IPS-11a (cell line): ENCODE results near the gene TMEM14A.
"Not testable (repeated sequence)": the region's sequence is repeated elsewhere in the genome, so short reads cannot be mapped to it uniquely, and the experiment has no call there.

Experiments used
- H3K4me3 ChIP-seq: one replicate; pipeline ENCODE4 v1.5.1; 2013; ENCODE audit warnings: low read depth, low read length, control low read depth

Gene TMEM14A

GRCh38 chr6:52694404-52694803 is 23.5 kb downstream of the TMEM14A start:
- H3K4me3 ChIP-seq, result no peak overlapping the region

DNA sequence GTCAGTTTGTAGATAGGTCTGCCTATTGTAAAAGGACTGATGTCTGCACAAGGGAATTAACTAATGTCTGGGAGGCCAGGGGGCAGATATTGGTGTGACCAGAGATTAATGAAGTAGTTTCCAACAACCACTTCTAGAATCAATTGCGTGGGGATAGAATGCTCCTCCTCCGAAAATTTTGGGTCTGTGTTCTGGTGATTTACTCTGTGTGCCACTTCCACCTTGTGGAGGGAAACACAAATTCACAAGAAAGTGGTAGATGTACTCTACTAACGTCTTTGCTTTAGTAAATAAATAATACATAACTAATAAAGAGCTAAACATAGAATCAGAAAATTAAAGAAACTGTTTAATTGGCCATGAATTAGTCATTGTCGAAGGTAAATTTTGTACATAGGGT is 25.5 kb downstream of the TMEM14A start:
- no peak overlapping the region for H3K4me3 ChIP-seq

- H3K4me3 ChIP-seq, result no peak overlapping the region
Observed at GRCh38 chr6:52697903-52698302, 27.0 kb downstream of the TMEM14A start.

- H3K4me3 ChIP-seq, result no peak overlapping the region
Observed at GRCh38 chr6:52704060-52704459, 33.1 kb downstream of the TMEM14A start.

GRCh38 chr6:52704781-52705502 is 34.0 kb downstream of the TMEM14A start:
- H3K4me3 ChIP-seq, result not testable (repeated sequence)

DNA sequence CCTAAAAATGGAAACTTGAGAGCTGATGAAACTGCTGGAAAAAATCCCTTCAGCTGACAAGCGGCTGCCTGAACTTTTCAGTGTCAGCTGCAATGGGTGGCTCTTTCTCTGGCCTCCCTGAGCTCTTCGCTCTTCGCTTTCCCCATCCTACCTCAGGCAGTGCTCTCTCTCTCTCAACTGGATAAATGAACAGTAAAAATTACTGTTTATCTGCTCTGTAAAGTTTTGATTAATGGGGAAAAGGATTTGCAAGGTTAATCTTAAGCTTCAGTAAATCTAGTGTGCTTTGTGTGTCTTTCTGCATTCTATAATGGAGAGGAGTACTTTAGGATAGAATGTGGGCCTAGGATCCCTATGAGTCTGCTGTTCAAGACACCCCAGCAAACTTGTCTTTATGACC is 35.1 kb downstream of the TMEM14A start:
- H3K4me3 ChIP-seq, result no peak overlapping the region

DNA sequence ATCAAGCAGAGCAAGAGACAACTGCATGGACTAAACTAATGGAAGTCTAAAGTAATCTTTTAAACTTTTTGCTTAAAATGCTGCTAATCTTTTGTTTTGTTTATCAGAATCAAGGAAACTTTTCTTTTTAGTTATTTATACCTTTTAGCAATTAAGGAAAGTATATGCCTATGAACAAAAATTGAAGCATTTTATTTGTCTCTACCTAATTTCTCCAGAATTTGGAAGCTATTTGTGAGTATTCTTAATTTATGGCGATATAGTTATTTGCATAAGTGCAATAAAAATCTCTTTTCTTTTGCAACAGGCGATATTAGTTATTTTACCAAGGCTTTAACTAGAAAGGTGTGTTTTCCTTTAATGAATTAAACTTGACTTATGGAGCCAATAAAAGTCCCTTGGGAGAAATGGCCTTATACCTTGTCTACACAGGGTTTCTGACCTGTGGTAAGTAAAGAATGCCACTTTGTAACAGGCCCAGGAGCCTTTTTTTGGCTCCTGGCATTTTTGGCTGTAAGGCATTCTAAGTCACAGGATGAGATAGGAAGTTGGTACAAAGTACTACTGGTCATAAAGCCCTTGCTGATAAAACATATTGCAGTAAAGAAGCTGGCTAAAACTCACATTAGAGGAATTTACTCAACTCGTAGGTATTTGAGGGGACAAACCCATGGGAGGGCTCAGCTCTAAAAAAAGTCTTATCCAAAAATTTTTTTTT is 37.2 kb downstream of the TMEM14A start:
- no peak overlapping the region for H3K4me3 ChIP-seq

- no peak overlapping the region for H3K4me3 ChIP-seq
Observed at GRCh38 chr6:52712136-52712535, 41.2 kb downstream of the TMEM14A start.

DNA sequence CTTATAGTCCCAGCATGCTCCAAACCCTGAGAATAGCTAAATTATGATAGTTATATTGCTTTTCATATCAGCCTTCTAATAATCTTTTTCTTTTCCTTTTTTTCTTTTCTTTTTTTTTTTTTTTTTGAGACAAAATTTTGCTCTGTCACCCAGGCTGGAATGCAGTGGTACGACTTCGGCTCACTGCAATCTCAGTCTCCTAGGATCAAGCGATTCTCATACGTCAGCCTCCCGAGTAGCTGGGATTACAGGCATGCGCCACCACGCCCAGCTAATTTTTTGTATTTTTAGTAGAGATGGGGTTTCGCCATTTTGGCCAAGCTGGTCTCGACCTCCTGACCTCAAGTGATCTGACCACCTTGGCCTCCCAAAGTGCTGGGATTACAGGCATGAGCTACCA is 43.8 kb downstream of the TMEM14A start:
- not testable (repeated sequence) for H3K4me3 ChIP-seq

DNA sequence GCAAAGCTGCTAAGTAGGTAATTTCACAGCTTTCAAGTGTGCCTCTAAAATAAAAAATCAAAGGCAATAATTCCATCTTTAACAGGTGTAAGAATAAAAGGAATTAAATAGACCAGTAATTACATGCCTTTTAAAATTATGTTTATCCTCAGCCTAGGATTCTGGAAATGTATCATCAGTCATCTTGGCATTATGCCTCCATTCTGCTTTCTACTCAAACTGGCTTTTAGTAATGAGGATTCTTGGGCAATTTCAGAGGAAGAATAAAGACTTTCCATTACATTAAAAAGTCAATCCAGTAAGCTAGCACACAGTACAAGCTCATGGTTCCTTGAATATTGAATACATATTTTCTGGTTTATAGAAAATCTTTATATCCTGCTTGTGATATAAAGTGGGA is 47.6 kb downstream of the TMEM14A start:
- H3K4me3 ChIP-seq, result no peak overlapping the region

- H3K4me3 ChIP-seq, result no peak overlapping the region
Observed at GRCh38 chr6:52720321-52720720, 49.4 kb downstream of the TMEM14A start.

- H3K4me3 ChIP-seq, result no peak overlapping the region
Observed at GRCh38 chr6:52724042-52724405, 53.1 kb downstream of the TMEM14A start.

GRCh38 chr6:52724406-52725121 is 53.7 kb downstream of the TMEM14A start:
- H3K4me3 ChIP-seq, result no peak overlapping the region

DNA sequence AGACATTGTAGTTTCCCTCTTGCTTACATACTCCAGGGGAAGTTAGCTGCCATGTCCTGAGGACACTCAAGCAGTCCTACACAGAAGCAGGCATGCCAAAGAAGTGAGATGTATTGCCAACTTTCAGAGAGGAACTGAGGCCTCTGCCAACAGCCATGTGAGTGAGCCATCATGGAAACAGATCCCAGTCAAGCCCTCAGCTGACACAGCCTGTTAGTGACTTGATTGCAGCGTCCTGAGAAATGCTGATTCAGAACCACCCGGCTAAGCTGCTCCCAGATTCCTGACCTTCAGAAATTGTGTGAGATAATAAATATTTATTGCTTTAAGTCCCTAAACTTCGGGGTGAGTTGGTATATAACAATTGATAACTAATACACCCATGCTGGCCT is 54.2 kb downstream of the TMEM14A start:
- no peak overlapping the region for H3K4me3 ChIP-seq

- no peak overlapping the region for H3K4me3 ChIP-seq
Observed at GRCh38 chr6:52725535-52726192, 54.8 kb downstream of the TMEM14A start.

DNA sequence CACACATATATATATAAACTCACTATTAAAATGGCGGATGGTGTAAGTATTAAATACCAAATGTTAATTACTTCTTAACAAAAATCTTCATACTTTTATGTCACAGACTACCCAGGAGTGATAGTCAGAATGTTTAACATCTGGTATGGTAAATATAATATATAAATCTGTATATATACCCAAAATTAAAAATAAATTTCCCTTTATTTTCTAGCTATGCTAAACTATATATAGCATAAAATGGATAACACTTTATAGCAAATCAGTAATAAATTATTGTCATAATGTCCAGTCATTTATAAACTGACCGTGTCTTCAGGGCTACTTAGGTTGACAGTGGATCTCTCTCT is 55.3 kb downstream of the TMEM14A start:
- H3K4me3 ChIP-seq, result no peak overlapping the region

- H3K4me3 ChIP-seq, result no peak overlapping the region
Observed at GRCh38 chr6:52726741-52727535, 56.0 kb downstream of the TMEM14A start.

GRCh38 chr6:52727908-52728307 is 57.0 kb downstream of the TMEM14A start:
- no peak overlapping the region for H3K4me3 ChIP-seq

DNA sequence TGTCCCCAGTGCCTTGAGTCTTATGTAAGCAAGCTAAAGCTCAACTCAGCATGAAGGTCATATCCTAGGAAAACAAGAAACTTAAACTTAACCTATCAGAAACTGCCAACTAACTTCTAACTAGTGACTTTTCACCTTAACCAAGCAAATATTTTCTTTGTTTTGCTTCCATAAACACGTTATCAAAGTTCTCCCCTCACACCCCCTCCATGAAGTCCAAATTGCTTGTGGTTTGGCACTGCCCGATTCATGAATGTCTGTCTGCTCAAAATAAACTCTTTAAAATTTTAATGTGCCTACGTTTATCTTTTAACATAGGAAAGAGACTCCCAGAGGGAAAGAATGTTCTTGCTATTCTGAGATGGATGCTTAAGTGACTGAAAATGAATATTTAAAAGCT is 57.5 kb downstream of the TMEM14A start:
- H3K4me3 ChIP-seq, result no peak overlapping the region

GRCh38 chr6:52729576-52729975 is 58.7 kb downstream of the TMEM14A start:
- H3K4me3 ChIP-seq, result no peak overlapping the region

DNA sequence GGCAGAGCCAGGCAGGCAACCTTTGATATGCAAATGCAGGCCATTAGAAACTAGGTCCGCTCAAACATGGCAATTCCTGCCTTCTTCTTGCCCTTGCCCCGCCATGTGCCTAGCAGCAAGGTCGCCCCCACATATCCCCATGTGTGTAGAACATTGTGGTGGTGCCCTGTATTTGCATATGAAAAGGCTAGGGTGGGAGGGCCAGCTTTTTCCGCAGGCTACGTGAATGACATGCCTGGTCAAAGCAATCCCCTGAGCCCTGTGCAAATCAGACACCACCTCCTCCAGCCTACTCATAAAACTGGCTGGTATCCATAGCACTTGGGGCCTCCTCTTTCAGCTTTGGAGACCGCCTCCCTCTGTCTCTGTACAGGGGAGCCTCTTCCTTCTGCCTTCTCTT is 60.8 kb downstream of the TMEM14A start:
- H3K4me3 ChIP-seq, result no peak overlapping the region
